ENCODE data around the gene RHNO1. TPM values are rescaled to one million over a fixed set of nuclear protein-coding genes. Genes with fewer than 3 reads are reported as not detected.
A peak's percentile ranks its signal among the peaks of the same experiment; 100 is the strongest.

Gene RHNO1
- total RNA-seq, 1 experiment from 2014 or later: 42.0 TPM

DNA sequence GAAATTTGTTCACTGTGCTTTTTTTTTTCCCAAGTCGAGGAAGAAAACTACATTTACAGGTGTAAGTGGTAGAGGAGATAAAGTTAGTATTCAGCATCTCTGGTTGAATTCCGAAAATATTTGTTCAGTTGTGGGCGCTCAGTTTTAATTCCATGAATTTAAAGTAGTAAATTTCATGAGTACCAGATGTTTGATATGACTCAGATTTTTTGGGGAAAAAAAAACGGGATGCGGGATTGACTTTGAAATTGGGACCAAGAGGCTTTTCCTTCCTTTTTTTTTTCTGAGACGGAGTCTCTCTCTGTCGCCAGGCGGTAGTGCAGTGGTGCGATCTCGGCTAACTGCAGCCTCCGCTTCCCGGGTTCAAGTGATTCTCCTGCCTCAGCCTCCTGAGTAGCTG, 15.2 kb downstream of the RHNO1 start:
- ChIA-PET CTCF (interaction anchor here (0.6 kb wide), 1 partner anchor 142 kb away, joined by 6 read pairs; no protein-coding TSS in a partner anchor), POLR2A (ENCODE audit: unreplicated experiment) (no interaction called here)
- peaks cover 49% of the 10 kb centered on the region for H3K79me2 ChIP-seq (ENCODE audit: low read length)
- intact Hi-C loops (cut with micrococcal nuclease): no loop called here
- no TSS peak for BruUV-seq (replicated peaks)
- peaks cover 7% of the 10 kb centered on the region for H3K36me3 ChIP-seq (ENCODE audit: low read depth, low read length)
- peaks cover 21% of the 10 kb centered on the region for H3K4me1 ChIP-seq (ENCODE audit: insufficient read depth, low read length)
- 0 out of 2 replicates have a peak, but pooled peaks cover 3% of the 10 kb centered on the region for H4K20me1 ChIP-seq (ENCODE audit: low read length)
- H3K9me3 ChIP-seq (ENCODE audit: low read length): no peaks in the 10 kb centered on the region
- H3K27me3 ChIP-seq (ENCODE audit: low read length): no peaks in the 10 kb centered on the region
- no peak overlapping the region for H3K27ac ChIP-seq (ENCODE audit: low read length)
- H3K9ac ChIP-seq (ENCODE audit: low read length): peak overlapping the region; percentile 90; the same call in 1 of the 2 replicates
- peak overlapping the region; percentile 99 for H3K4me3 ChIP-seq (ENCODE audit: low read length)
- ATAC-seq (no peak), DNase-seq (no peak)
- no peak for TF ChIP-seq EZH2phosphoT487 (IDR thresholded peaks at IDR 0.05; ENCODE audit: borderline replicate concordance, low read length)
- no peak for TF ChIP-seq EZH2 (IDR thresholded peaks at IDR 0.05; ENCODE audit: low read length, unreplicated experiment)
- TF ChIP-seq, protein P1, sequence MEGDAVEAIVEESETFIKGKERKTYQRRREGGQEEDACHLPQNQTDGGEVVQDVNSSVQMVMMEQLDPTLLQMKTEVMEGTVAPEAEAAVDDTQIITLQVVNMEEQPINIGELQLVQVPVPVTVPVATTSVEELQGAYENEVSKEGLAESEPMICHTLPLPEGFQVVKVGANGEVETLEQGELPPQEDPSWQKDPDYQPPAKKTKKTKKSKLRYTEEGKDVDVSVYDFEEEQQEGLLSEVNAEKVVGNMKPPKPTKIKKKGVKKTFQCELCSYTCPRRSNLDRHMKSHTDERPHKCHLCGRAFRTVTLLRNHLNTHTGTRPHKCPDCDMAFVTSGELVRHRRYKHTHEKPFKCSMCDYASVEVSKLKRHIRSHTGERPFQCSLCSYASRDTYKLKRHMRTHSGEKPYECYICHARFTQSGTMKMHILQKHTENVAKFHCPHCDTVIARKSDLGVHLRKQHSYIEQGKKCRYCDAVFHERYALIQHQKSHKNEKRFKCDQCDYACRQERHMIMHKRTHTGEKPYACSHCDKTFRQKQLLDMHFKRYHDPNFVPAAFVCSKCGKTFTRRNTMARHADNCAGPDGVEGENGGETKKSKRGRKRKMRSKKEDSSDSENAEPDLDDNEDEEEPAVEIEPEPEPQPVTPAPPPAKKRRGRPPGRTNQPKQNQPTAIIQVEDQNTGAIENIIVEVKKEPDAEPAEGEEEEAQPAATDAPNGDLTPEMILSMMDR (conservative IDR thresholded peaks at IDR 0.05; ENCODE audit: low read depth, low read length): no peak
- no peaks in the 10 kb centered on the region for H3K9me2 ChIP-seq (replicated peaks; ENCODE audit: low read length)
- H2AFZ ChIP-seq (ENCODE audit: low read length): no peak overlapping the region
- peak overlapping the region; percentile 98 for H3K4me2 ChIP-seq (ENCODE audit: low read length)
- H3F3A ChIP-seq (ENCODE audit: low read length, unreplicated experiment): no peaks in the 10 kb centered on the region

DNA sequence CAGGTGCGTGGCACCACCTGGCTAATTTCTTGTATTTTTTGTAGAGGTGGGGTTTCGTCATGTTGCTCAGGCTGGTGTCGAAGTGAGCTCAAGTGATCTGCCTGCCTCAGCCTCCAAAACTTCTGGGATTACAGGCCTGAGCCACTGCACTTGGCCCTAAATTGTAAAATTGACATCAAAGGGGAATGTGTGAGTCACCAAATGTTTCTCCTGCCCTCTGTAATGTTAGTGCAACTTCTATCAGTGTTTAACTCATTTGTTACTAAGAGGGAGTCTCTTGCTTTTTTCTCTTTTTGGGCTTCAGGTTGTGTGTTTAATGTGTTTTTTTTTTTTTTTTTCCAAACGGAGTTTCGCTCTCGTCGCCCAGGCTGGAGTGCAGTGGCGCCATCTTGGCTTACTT, 16.0 kb downstream of the RHNO1 start:
- Histone ChIP-seq H3K27ac (ENCODE audit: low read length) (no peak overlapping the region), H3K4me3 (ENCODE audit: low read length) (no peak overlapping the region), H3K36me3 (ENCODE audit: low read depth, low read length) (peaks cover 3% of the 10 kb centered on the region), H3F3A (ENCODE audit: low read length, unreplicated experiment) (no peaks in the 10 kb centered on the region), H4K20me1 (ENCODE audit: low read length) (0 out of 2 replicates have a peak, but pooled peaks cover 3% of the 10 kb centered on the region), H3K79me2 (ENCODE audit: low read length) (peaks cover 49% of the 10 kb centered on the region), H3K4me2 (ENCODE audit: low read length) (peak overlapping the region; percentile 54; the same call in 1 of the 2 replicates), H2AFZ (ENCODE audit: low read length) (no peak overlapping the region), H3K9me3 (ENCODE audit: low read length) (no peaks in the 10 kb centered on the region), H3K9ac (ENCODE audit: low read length) (no peak overlapping the region), H3K9me2 (replicated peaks; ENCODE audit: low read length) (no peaks in the 10 kb centered on the region), H3K27me3 (ENCODE audit: low read length) (no peaks in the 10 kb centered on the region), H3K4me1 (ENCODE audit: insufficient read depth, low read length) (peaks cover 21% of the 10 kb centered on the region)
- no TSS peak for BruUV-seq (replicated peaks)
- ATAC-seq (peak; percentile 12; the same call in 1 of the 2 replicates), DNase-seq (peak; percentile 71)
- ChIA-PET CTCF (no interaction called here), POLR2A (ENCODE audit: unreplicated experiment) (no interaction called here)
- TF ChIP-seq EZH2phosphoT487 (IDR thresholded peaks at IDR 0.05; ENCODE audit: borderline replicate concordance, low read length) (no peak), EZH2 (IDR thresholded peaks at IDR 0.05; ENCODE audit: low read length, unreplicated experiment) (no peak)
- TF ChIP-seq, protein P1 (conservative IDR thresholded peaks at IDR 0.05; ENCODE audit: low read depth, low read length): no peak
- intact Hi-C loops (cut with micrococcal nuclease): no loop called here

DNA sequence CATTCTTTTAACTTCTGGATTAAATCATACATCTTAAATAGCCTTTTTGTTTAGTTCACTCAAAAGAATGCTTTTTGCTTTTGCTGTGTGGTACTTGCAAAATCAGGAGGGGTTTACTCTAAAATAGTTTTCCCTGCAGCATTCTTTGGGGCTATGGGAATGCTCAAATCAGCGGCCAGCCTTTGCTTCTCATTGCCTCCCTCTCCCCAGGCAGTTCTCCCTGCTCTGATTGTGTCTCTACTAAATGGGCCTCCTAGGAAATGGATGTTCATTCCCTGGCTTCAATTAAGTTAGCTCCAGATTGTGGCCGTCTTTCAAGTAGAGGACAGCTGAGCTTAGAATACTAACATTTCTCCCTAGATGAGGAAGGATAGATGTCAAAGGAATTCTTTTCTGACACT, 18.0 kb downstream of the RHNO1 start:
- DNase-seq (no peak), ATAC-seq (no peak)
- no peaks in the 10 kb centered on the region for H3K9me2 ChIP-seq (replicated peaks; ENCODE audit: low read length)
- H3K9me3 ChIP-seq (ENCODE audit: low read length): no peaks in the 10 kb centered on the region
- BruUV-seq (replicated peaks): no TSS peak
- H3K4me1 ChIP-seq (ENCODE audit: insufficient read depth, low read length): peaks cover 21% of the 10 kb centered on the region
- H3F3A ChIP-seq (ENCODE audit: low read length, unreplicated experiment): no peaks in the 10 kb centered on the region
- no peak overlapping the region for H3K27ac ChIP-seq (ENCODE audit: low read length)
- intact Hi-C loops (cut with micrococcal nuclease): no loop called here
- TF ChIP-seq, protein P1 (conservative IDR thresholded peaks at IDR 0.05; ENCODE audit: low read depth, low read length): no peak
- TF ChIP-seq EZH2 (IDR thresholded peaks at IDR 0.05; ENCODE audit: low read length, unreplicated experiment) (no peak), EZH2phosphoT487 (IDR thresholded peaks at IDR 0.05; ENCODE audit: borderline replicate concordance, low read length) (no peak)
- peaks cover 59% of the 10 kb centered on the region for H3K79me2 ChIP-seq (ENCODE audit: low read length)
- ChIA-PET POLR2A (ENCODE audit: unreplicated experiment) (no interaction called here), CTCF (interaction anchor here (0.5 kb wide), 1 partner anchor 10 kb away, joined by 13 read pairs; no protein-coding TSS in a partner anchor)
- no peaks in the 10 kb centered on the region for H3K27me3 ChIP-seq (ENCODE audit: low read length)
- no peak overlapping the region for H2AFZ ChIP-seq (ENCODE audit: low read length)
- H3K36me3 ChIP-seq (ENCODE audit: low read depth, low read length): no peaks in the 10 kb centered on the region
- H3K9ac ChIP-seq (ENCODE audit: low read length): no peak overlapping the region
- 0 out of 2 replicates have a peak, but pooled peaks cover 3% of the 10 kb centered on the region for H4K20me1 ChIP-seq (ENCODE audit: low read length)
- H3K4me3 ChIP-seq (ENCODE audit: low read length): no peak overlapping the region
- H3K4me2 ChIP-seq (ENCODE audit: low read length): no peak overlapping the region
